GM23248 (cell line): ENCODE data around the gene SFRP2.

Source experiments
- EZH2 ChIP-seq: fragments of 200-600 bp; sonication (generic); IDR thresholded peaks from 2 replicates; pipeline ENCODE4 v1.6.1; 2018; ENCODE audit warnings: antibody characterized with exemption, mild to moderate bottlenecking; ENCODE audit not compliant: insufficient read depth, poor library complexity, severe bottlenecking
- EZH2phosphoT487 ChIP-seq: fragments of 200-600 bp; sonication (generic); IDR thresholded peaks from 2 replicates; pipeline ENCODE4 v1.6.1; 2018; ENCODE audit warnings: antibody characterized with exemption, moderate library complexity, mild to moderate bottlenecking, low read depth; ENCODE audit not compliant: insufficient read depth

DNA sequence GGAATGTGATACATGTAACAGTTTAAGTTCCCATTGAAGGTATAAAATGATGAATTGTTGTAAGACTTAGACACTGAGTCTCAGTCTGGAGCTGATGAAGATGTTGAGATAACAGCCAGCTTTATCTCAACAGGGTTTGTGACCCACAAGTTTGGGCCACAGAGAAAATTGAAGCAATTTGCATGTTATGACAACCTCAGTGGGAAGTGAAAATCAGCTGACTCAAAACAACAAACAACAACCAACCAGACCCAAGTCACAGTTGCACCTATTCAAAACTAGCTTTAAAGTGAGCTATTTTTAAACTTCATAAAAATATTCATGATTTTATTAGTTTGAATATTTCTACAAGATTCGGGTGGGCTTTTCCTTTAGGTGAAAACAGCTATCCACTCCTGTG lies 8.0 kb downstream of the SFRP2 start:
- no peak for TF ChIP-seq EZH2phosphoT487
- no peak for TF ChIP-seq EZH2
